GM19328 (cell line): ENCODE measurements around the gene STAT5A.
"Not testable (repeated sequence)": the region's sequence is repeated elsewhere in the genome, so short reads cannot be mapped to it uniquely, and the experiment has no call there.

Source experiments
- ATAC-seq: cut with Tn5 transposase; IDR thresholded peaks from one replicate; pipeline ENCODE4 v1.9.1; 2021; ENCODE audit warnings: mild to moderate bottlenecking, moderate library complexity; ENCODE audit not compliant: unreplicated experiment

STAT5A gene

GRCh38 chr17:42359133-42359532, 70.8 kb downstream of the STAT5A start:
- no peak for ATAC-seq

GRCh38 chr17:42360388-42360787, 72.1 kb downstream of the STAT5A start:
- ATAC-seq = not testable (repeated sequence)
